SK-N-SH treated with all-trans-retinoic acid at 6 μM for 48 hours (cell line): Measurements from ENCODE around the gene EFEMP1.

ENCODE experiments used
- ATAC-seq: fragments of 200-7000 bp; cut with Tn5 transposase; 3 replicates; pipeline ENCODE4 v1.9.1; 2020; ENCODE audit warnings: mild to moderate bottlenecking, moderate library complexity
- ARNTL ChIP-seq: fragments of 450-650 bp; formaldehyde crosslinking; IDR thresholded peaks from 2 replicates; pipeline ENCODE4 v1.5.0; 2020; ENCODE audit warnings: low read depth, mild to moderate bottlenecking, moderate library complexity, borderline replicate concordance
- BACH2 ChIP-seq: fragments of 250-450 bp; sonication (Bioruptor Pico); IDR thresholded peaks from 2 replicates; pipeline ENCODE4 v1.9.0; 2021; ENCODE audit warnings: mild to moderate bottlenecking, borderline replicate concordance
- CSDC2 ChIP-seq: fragments of 250-450 bp; sonication (Bioruptor Pico); IDR thresholded peaks from 2 replicates; pipeline ENCODE4 v1.5.0; 2020; ENCODE audit warnings: mild to moderate bottlenecking, moderate library complexity
- ESRRG ChIP-seq: fragments of 250-450 bp; sonication (Bioruptor Pico); IDR thresholded peaks from 2 replicates; pipeline ENCODE4 v1.6.1; 2021; ENCODE audit warnings: mild to moderate bottlenecking
- GLIS3 ChIP-seq: fragments of 250-450 bp; sonication (Bioruptor Pico); IDR thresholded peaks from 2 replicates; pipeline ENCODE4 v1.5.0; 2020; ENCODE audit warnings: mild to moderate bottlenecking, moderate library complexity
- OSR1 ChIP-seq: fragments of 250-450 bp; sonication (Bioruptor Pico); IDR thresholded peaks from 2 replicates; pipeline ENCODE4 v1.8.0; 2022; ENCODE audit warnings: moderate library complexity, mild to moderate bottlenecking, inconsistent platforms
- PATZ1 ChIP-seq: fragments of 250-450 bp; sonication (Bioruptor Pico); IDR thresholded peaks from 2 replicates; pipeline ENCODE4 v1.8.0; 2020; ENCODE audit warnings: mild to moderate bottlenecking, moderate library complexity, borderline replicate concordance
- POU6F1 ChIP-seq: fragments of 250-450 bp; sonication (Bioruptor Pico); IDR thresholded peaks from 2 replicates; pipeline ENCODE4 v1.8.0; 2021; ENCODE audit warnings: low read depth, mild to moderate bottlenecking, moderate library complexity, borderline replicate concordance
- PPARA ChIP-seq: fragments of 250-450 bp; sonication (Bioruptor Pico); IDR thresholded peaks from 2 replicates; pipeline ENCODE4 v1.5.0; 2020; ENCODE audit warnings: mild to moderate bottlenecking, borderline replicate concordance
- RARB ChIP-seq: fragments of 250-450 bp; sonication (Bioruptor Pico); IDR thresholded peaks from 2 replicates; pipeline ENCODE4 v1.8.0; 2021; ENCODE audit warnings: mild to moderate bottlenecking, moderate library complexity
- TCF4 ChIP-seq: fragments of 250-450 bp; sonication (Bioruptor Pico); IDR thresholded peaks from 2 replicates; pipeline ENCODE4 v1.8.0; 2021; ENCODE audit warnings: mild to moderate bottlenecking, moderate library complexity, borderline replicate concordance
- TOX ChIP-seq: fragments of 250-450 bp; sonication (Bioruptor Pico); IDR thresholded peaks from 2 replicates; pipeline ENCODE4 v1.8.0; 2021; ENCODE audit warnings: mild to moderate bottlenecking, moderate library complexity, borderline replicate concordance
- TSHZ2 ChIP-seq: fragments of 250-450 bp; sonication (Bioruptor Pico); IDR thresholded peaks from 2 replicates; pipeline ENCODE4 v1.5.0; 2020; ENCODE audit warnings: mild to moderate bottlenecking, moderate library complexity
- ZC3H10 ChIP-seq: fragments of 250-450 bp; sonication (Bioruptor Pico); IDR thresholded peaks from 2 replicates; pipeline ENCODE4 v1.5.1; 2021; ENCODE audit warnings: mild to moderate bottlenecking, moderate library complexity
- ZFP3 ChIP-seq: fragments of 250-450 bp; sonication (Bioruptor Pico); IDR thresholded peaks from 2 replicates; pipeline ENCODE4 v1.5.0; 2020; ENCODE audit warnings: mild to moderate bottlenecking, moderate library complexity
- ZFP30 ChIP-seq: fragments of 450-650 bp; formaldehyde crosslinking; IDR thresholded peaks from 2 replicates; pipeline ENCODE4 v1.5.0; 2022; ENCODE audit warnings: mild to moderate bottlenecking, moderate library complexity
- ZNF565 ChIP-seq: fragments of 450-650 bp; formaldehyde crosslinking; conservative IDR thresholded peaks from 2 replicates; pipeline ENCODE4 v1.5.0; 2020; ENCODE audit warnings: low read depth, mild to moderate bottlenecking, moderate library complexity
- ZNF70 ChIP-seq: fragments of 450-650 bp; formaldehyde crosslinking; IDR thresholded peaks from 2 replicates; pipeline ENCODE4 v1.5.0; 2020; ENCODE audit warnings: mild to moderate bottlenecking, moderate library complexity
- ZNF8 ChIP-seq: fragments of 450-650 bp; formaldehyde crosslinking; IDR thresholded peaks from 2 replicates; pipeline ENCODE4 v1.5.0; 2020; ENCODE audit warnings: mild to moderate bottlenecking, moderate library complexity
- TF ChIP-seq, protein P1 (sequence below): fragments of 250-450 bp; sonication (Bioruptor Pico); IDR thresholded peaks from 2 replicates; pipeline ENCODE4 v1.5.1; 2020; ENCODE audit warnings: low read depth, mild to moderate bottlenecking, moderate library complexity
- TF ChIP-seq, protein P2 (sequence below): fragments of 250-450 bp; sonication (Bioruptor Pico); IDR thresholded peaks from 2 replicates; pipeline ENCODE4 v1.5.1; 2021; ENCODE audit warnings: mild to moderate bottlenecking, moderate library complexity

The EFEMP1 gene, protein sequence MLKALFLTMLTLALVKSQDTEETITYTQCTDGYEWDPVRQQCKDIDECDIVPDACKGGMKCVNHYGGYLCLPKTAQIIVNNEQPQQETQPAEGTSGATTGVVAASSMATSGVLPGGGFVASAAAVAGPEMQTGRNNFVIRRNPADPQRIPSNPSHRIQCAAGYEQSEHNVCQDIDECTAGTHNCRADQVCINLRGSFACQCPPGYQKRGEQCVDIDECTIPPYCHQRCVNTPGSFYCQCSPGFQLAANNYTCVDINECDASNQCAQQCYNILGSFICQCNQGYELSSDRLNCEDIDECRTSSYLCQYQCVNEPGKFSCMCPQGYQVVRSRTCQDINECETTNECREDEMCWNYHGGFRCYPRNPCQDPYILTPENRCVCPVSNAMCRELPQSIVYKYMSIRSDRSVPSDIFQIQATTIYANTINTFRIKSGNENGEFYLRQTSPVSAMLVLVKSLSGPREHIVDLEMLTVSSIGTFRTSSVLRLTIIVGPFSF

DNA sequence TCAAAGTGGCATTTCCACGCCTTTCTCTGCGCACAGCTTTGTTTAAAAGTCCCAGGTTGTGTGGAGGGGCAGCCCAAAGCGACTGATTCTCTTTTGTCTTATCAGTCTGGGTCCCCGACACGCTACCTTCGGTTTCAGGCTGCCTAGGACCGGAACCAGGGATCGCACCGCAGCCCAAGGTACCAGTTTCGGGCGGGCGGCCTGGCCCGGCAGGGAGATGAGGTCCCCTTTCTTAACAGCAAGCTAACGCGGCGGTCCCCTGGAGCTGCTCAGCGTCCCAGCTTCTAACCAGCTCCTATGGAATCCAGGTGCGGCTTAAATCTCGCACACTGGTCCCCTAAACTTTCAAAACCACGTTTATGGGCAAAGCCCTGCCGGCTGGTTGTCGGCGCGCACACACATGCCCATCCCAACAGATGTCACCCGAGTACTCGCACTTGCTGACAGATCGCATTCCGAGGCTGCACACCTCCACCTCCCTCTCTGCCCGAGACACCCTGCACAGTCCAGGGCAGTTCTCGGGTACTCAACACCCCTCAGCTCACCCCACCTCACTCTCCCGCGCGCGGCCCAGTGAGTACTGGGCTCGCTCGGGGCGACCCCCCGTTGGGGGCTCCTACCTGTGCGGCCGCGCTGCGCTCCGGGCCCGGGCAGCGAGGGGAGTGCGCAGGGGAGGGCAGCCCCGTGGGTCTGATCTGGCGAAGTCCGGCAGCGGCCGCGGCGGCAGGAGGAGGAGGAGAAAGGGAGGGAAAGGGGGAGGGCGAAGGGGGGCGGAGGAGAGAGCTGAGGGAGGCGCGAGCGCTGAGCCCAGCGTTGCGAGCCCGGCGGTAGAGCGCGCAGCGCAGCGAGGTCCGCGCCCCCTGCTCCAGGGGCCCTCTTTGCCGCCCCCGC, at the start of gene EFEMP1:
Gene EFEMP1 (minus strand): TSS at position 692 of the 891 bp plus-strand sequence. CDS start 1,342 bp downstream, outside the sequence.
- no peak for TF ChIP-seq ZFP30 (CRISPR knock-in tag)
- no peak for TF ChIP-seq PATZ1
- TF ChIP-seq TOX, result no peak
- peak; percentile 93 for ATAC-seq

- no peak for TF ChIP-seq CSDC2 (CRISPR knock-in tag)
- no peak for TF ChIP-seq ZNF565
- no peak for TF ChIP-seq GLIS3
- TF ChIP-seq, protein P1, sequence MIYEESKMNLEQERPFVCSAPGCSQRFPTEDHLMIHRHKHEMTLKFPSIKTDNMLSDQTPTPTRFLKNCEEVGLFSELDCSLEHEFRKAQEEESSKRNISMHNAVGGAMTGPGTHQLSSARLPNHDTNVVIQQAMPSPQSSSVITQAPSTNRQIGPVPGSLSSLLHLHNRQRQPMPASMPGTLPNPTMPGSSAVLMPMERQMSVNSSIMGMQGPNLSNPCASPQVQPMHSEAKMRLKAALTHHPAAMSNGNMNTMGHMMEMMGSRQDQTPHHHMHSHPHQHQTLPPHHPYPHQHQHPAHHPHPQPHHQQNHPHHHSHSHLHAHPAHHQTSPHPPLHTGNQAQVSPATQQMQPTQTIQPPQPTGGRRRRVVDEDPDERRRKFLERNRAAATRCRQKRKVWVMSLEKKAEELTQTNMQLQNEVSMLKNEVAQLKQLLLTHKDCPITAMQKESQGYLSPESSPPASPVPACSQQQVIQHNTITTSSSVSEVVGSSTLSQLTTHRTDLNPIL (CRISPR knock-in tag), result no peak
- no peak for TF ChIP-seq RARB (CRISPR knock-in tag)
- ATAC-seq, result no peak
These were observed 46.9 kb upstream of the EFEMP1 start for GRCh38 chr2:55970500-55970899.

DNA sequence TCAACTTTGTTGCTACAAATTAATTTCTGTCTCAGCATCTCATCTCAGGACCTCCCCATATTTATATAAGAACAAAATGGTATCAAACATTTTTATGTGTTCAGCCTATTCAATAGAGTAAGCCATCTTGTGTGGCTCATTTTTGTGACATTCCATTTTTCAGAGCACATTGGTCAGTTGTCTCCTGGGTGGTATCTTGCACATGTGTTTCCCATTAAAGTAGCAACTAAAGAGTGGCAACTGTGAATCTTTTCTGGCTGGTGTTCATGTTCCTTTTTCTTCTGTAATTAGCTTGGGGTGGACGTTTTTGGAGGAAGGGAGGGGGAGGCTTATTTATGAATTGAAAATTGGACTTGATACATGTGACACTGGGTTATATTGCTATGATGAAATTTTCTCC, 45.4 kb upstream of the EFEMP1 start:
- ATAC-seq, result no peak
- TF ChIP-seq ZC3H10 (no peak), ARNTL (CRISPR knock-in tag) (no peak), TSHZ2 (CRISPR knock-in tag) (no peak), ZNF565 (no peak)

DNA sequence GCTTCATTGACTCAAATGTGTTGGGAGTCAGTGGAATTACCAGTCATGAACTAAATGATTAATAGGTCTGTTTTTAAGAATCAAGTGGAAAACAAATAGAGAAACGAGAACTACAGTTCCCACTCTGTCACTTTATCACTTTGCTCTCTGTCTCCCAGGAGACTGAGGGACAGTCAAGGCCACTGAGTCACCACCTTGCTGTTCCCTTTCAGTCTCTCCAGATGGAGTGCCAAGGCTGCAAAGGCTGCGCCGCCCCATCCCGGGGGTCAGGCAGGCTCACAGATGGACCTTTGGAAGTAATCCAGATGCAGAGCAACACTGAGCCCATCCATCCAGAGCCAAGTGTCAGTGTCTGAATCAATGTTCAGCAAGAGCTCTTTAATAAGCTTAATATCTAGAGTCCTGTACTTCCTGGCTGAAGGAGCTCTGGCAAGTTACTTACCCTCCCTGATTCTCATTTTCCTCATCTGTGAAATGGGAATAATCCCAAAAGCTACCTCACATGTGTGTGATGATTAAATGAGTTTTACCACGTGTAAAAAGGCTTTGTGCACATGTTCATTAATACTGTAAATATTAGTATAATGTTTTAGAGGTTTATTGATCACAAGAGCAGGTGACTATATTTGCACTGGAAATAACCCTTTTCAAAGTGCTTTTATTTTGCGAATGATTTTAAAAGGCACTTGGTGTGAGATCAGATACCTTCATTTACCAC, 43.0 kb upstream of the EFEMP1 start:
- ATAC-seq, result peak; percentile 69
- TF ChIP-seq PPARA (no peak), ZNF565 (no peak), TOX (no peak), ZFP3 (CRISPR knock-in tag) (no peak), GLIS3 (no peak), ARNTL (CRISPR knock-in tag) (no peak), ZNF70 (CRISPR knock-in tag) (no peak), ESRRG (CRISPR knock-in tag) (no peak), ZFP30 (CRISPR knock-in tag) (no peak), BACH2 (no peak), POU6F1 (CRISPR knock-in tag) (no peak), TCF4 (CRISPR knock-in tag) (no peak), CSDC2 (CRISPR knock-in tag) (no peak), OSR1 (CRISPR knock-in tag) (no peak), ZNF8 (CRISPR knock-in tag) (no peak), RARB (CRISPR knock-in tag) (no peak)
- TF ChIP-seq, protein P2, sequence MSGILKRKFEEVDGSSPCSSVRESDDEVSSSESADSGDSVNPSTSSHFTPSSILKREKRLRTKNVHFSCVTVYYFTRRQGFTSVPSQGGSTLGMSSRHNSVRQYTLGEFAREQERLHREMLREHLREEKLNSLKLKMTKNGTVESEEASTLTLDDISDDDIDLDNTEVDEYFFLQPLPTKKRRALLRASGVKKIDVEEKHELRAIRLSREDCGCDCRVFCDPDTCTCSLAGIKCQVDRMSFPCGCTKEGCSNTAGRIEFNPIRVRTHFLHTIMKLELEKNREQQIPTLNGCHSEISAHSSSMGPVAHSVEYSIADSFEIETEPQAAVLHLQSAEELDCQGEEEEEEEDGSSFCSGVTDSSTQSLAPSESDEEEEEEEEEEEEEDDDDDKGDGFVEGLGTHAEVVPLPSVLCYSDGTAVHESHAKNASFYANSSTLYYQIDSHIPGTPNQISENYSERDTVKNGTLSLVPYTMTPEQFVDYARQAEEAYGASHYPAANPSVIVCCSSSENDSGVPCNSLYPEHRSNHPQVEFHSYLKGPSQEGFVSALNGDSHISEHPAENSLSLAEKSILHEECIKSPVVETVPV (CRISPR knock-in tag), result no peak
- TF ChIP-seq, protein P1 (CRISPR knock-in tag), result no peak
